8988T (cell line): ENCODE data around the gene IRF1.

ENCODE experiments used
- DNase-seq: peaks from one replicate; pipeline ENCODE4 v3.0.0; 2011

The IRF1 gene

GRCh38 chr5:132435447-132435846 lies 55.1 kb downstream of the IRF1 start:
- no peak for DNase-seq

- no peak for DNase-seq
These were observed 55.9 kb downstream of the IRF1 start for GRCh38 chr5:132434416-132435286.

GRCh38 chr5:132433141-132433540 lies 57.4 kb downstream of the IRF1 start:
- no peak for DNase-seq

- no peak for DNase-seq
These were observed 58.9 kb downstream of the IRF1 start for GRCh38 chr5:132431632-132432031.
